ENCODE results near the gene HES5. TPM values are rescaled to one million over a fixed set of nuclear protein-coding genes. Genes with fewer than 3 reads are reported as not detected.

The HES5 gene
- polyA plus RNA-seq, 1 of the 3 experiments (the other 2 are of a cell fraction) = 0.03 TPM

DNA sequence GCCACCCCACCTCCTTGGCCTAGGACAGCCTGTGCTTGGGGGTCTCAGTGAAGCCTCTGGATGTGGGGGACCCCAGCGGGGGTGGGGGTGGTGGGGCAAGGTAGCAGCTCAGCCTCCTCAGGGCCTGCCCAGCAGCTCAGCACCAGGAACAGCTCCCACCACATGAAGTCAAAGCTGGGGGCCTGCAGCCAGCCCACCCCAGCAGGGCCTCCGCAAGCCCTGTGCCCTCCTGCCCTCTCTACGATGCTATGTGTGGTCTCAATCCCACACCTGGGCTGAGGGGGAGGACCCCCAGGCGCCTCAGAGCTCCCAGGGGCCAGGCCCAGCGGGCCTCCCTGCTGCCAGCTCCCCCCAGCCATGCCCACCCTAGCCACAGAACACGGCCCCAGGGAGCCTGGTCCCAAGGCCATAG, 22.3 kb downstream of the HES5 start:
- no peak overlapping the region for H3K27ac ChIP-seq (ENCODE audit: low read depth in 2 of 2, low read length in 1 of 2)
- TF ChIP-seq, protein P1, sequence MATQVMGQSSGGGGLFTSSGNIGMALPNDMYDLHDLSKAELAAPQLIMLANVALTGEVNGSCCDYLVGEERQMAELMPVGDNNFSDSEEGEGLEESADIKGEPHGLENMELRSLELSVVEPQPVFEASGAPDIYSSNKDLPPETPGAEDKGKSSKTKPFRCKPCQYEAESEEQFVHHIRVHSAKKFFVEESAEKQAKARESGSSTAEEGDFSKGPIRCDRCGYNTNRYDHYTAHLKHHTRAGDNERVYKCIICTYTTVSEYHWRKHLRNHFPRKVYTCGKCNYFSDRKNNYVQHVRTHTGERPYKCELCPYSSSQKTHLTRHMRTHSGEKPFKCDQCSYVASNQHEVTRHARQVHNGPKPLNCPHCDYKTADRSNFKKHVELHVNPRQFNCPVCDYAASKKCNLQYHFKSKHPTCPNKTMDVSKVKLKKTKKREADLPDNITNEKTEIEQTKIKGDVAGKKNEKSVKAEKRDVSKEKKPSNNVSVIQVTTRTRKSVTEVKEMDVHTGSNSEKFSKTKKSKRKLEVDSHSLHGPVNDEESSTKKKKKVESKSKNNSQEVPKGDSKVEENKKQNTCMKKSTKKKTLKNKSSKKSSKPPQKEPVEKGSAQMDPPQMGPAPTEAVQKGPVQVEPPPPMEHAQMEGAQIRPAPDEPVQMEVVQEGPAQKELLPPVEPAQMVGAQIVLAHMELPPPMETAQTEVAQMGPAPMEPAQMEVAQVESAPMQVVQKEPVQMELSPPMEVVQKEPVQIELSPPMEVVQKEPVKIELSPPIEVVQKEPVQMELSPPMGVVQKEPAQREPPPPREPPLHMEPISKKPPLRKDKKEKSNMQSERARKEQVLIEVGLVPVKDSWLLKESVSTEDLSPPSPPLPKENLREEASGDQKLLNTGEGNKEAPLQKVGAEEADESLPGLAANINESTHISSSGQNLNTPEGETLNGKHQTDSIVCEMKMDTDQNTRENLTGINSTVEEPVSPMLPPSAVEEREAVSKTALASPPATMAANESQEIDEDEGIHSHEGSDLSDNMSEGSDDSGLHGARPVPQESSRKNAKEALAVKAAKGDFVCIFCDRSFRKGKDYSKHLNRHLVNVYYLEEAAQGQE (IDR thresholded peaks at IDR 0.05; ENCODE audit: low read depth, low read length) = peak; percentile 35; the same call in 1 of the 2 replicates
- TF ChIP-seq RAD21 (IDR thresholded peaks at IDR 0.05; ENCODE audit: low read length) (no peak), GABPA (IDR thresholded peaks at IDR 0.05; ENCODE audit: low read depth) (no peak), POLR2AphosphoS5 (IDR thresholded peaks at IDR 0.05; ENCODE audit: low read depth, low read length) (no peak), TAF1 (IDR thresholded peaks at IDR 0.05; ENCODE audit: borderline replicate concordance, low read depth, low read length) (no peak), FOSL2 (IDR thresholded peaks at IDR 0.05; ENCODE audit: borderline replicate concordance, low read depth) (no peak)
- TF ChIP-seq, protein P2, sequence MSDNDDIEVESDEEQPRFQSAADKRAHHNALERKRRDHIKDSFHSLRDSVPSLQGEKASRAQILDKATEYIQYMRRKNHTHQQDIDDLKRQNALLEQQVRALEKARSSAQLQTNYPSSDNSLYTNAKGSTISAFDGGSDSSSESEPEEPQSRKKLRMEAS (IDR thresholded peaks at IDR 0.05; ENCODE audit: low read depth) = no peak
- no peak for DNase-seq
- no peaks in the 10 kb centered on the region for H3K79me2 ChIP-seq (ENCODE audit: insufficient read depth)
- CTCF ChIA-PET = interaction anchor here (1.0 to 1.9 kb wide), 2 partner anchors 37 to 40 kb away, joined by 3 to 6 read pairs; no protein-coding TSS in a partner anchor
- H3F3A ChIP-seq (replicated peaks; ENCODE audit: insufficient read depth) = no peaks in the 10 kb centered on the region
- H3K4me2 ChIP-seq = no peak overlapping the region
- no peaks in the 10 kb centered on the region for H4K20me1 ChIP-seq (ENCODE audit: insufficient read depth)
- no CpG with 5 or more reads among the region's 6 CpGs for WGBS (ENCODE audit: low lambda C conversion rate)
- no peak overlapping the region for H3K4me3 ChIP-seq (ENCODE audit: low read depth in 2 of 2, low read length in 1 of 2)
- no peaks in the 10 kb centered on the region; a peak in 1 of 4 replicates for H3K4me1 ChIP-seq (ENCODE audit: control insufficient read depth in 1 of 2, insufficient read depth in 2 of 2, low read depth in 1 of 2, low read length in 1 of 2)
- no peak overlapping the region for H2AFZ ChIP-seq (ENCODE audit: low read depth)
- H3K9ac ChIP-seq = no peak overlapping the region
- no peaks in the 10 kb centered on the region for H3K9me3 ChIP-seq
- POLR2A ChIA-PET = interaction anchor here (1.3 kb wide), 1 partner anchor 12 kb away, joined by 5 read pairs; no protein-coding TSS in a partner anchor
- no peaks in the 10 kb centered on the region for H3K27me3 ChIP-seq (ENCODE audit: insufficient read depth)
- H3K9me2 ChIP-seq = no peaks in the 10 kb centered on the region
- peaks cover 0 to 45% of the 10 kb centered on the region in 2 experiments for H3K36me3 ChIP-seq (replicated peaks in 1 of 2; ENCODE audit: control insufficient read depth in 1 of 2, insufficient read depth in 2 of 2, low read length in 1 of 2)

DNA sequence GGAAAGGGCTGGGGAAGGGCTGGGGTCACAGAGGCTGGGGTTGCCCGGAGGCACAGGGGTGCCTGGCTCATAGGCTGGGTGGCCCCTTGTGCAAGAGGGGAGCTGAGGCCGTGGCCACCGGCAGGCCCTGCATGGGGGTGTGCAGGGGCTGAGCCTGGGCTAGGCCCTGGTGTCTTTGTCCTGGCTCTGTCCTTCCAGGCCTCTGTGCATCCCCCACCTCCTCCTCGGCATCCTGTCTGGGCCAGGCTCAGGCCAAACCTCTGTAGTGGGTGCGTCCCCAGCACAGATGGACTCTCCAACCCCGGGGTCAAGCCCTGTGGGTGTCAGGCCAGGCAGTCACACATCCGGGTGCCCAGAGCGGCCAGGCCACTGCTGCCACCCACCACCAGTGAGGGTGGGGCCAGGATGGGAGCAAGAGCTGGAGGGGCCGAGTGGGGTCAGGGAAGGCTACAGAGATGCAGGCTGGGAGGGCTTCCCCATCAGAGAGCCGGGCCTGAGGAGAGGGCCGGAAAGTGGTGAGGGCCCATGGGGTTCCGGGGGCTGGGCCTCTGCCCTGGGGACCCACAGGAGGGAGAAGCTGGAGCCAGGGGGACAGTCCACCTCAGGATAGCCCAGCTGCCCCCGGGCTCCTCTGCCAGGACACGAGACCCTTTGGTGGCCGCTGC, 23.0 kb downstream of the HES5 start:
- Histone ChIP-seq H3K4me2 (no peak overlapping the region), H3K9me2 (no peaks in the 10 kb centered on the region), H3K79me2 (ENCODE audit: insufficient read depth) (no peaks in the 10 kb centered on the region), H2AFZ (ENCODE audit: low read depth) (no peak overlapping the region), H3K27me3 (ENCODE audit: insufficient read depth) (no peaks in the 10 kb centered on the region), H3K9ac (no peak overlapping the region), H3F3A (replicated peaks; ENCODE audit: insufficient read depth) (no peaks in the 10 kb centered on the region), H3K4me1 (ENCODE audit: control insufficient read depth in 1 of 2, insufficient read depth in 2 of 2, low read depth in 1 of 2, low read length in 1 of 2) (no peaks in the 10 kb centered on the region; a peak in 1 of 4 replicates), H3K9me3 (no peaks in the 10 kb centered on the region), H4K20me1 (ENCODE audit: insufficient read depth) (no peaks in the 10 kb centered on the region), H3K27ac (ENCODE audit: low read depth in 2 of 2, low read length in 1 of 2) (no peak overlapping the region), H3K36me3 (replicated peaks in 1 of 2; ENCODE audit: control insufficient read depth in 1 of 2, insufficient read depth in 2 of 2, low read length in 1 of 2) (peaks cover 0 to 39% of the 10 kb centered on the region in 2 experiments), H3K4me3 (ENCODE audit: low read depth in 2 of 2, low read length in 1 of 2) (no peak overlapping the region)
- DNase-seq = no peak
- ChIA-PET CTCF (interaction anchor here (0.5 to 1.9 kb wide), 6 partner anchors 8 to 475 kb away, joined by 3 to 7 read pairs (median 3); no protein-coding TSS in a partner anchor), POLR2A (interaction anchor here (0.6 to 1.3 kb wide), 6 partner anchors 13 to 41 kb away, joined by 3 to 5 read pairs (median 3); no protein-coding TSS in a partner anchor)
- TF ChIP-seq NRF1 (IDR thresholded peaks at IDR 0.05; ENCODE audit: low read depth, low read length) (no peak), GABPA (IDR thresholded peaks at IDR 0.05; ENCODE audit: low read depth) (no peak), MEF2A (IDR thresholded peaks at IDR 0.05; ENCODE audit: borderline replicate concordance, low read depth) (no peak), YY1 (IDR thresholded peaks at IDR 0.05; ENCODE audit: low read depth) (no peak), EZH2phosphoT487 (IDR thresholded peaks at IDR 0.05; ENCODE audit: borderline replicate concordance, low read depth) (no peak), TCF12 (IDR thresholded peaks at IDR 0.05) (no peak), FOXJ3 (CRISPR knock-in tag; IDR thresholded peaks at IDR 0.05) (no peak), FOSL2 (IDR thresholded peaks at IDR 0.05; ENCODE audit: borderline replicate concordance, low read depth) (no peak), RFX5 (IDR thresholded peaks at IDR 0.05; ENCODE audit: low read length) (no peak), TAF1 (IDR thresholded peaks at IDR 0.05; ENCODE audit: borderline replicate concordance, low read depth, low read length) (no peak), EP300 (IDR thresholded peaks at IDR 0.05; ENCODE audit: borderline replicate concordance in 1 of 2, low read depth in 1 of 2, low read length in 1 of 2) (no peak), POLR2AphosphoS5 (IDR thresholded peaks at IDR 0.05; ENCODE audit: low read depth, low read length) (no peak)
- TF ChIP-seq, protein P3, sequence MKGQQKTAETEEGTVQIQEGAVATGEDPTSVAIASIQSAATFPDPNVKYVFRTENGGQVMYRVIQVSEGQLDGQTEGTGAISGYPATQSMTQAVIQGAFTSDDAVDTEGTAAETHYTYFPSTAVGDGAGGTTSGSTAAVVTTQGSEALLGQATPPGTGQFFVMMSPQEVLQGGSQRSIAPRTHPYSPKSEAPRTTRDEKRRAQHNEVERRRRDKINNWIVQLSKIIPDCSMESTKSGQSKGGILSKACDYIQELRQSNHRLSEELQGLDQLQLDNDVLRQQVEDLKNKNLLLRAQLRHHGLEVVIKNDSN (IDR thresholded peaks at IDR 0.05; ENCODE audit: borderline replicate concordance, low read depth) = no peak
- TF ChIP-seq, protein P2 (IDR thresholded peaks at IDR 0.05; ENCODE audit: low read depth) = no peak
- TF ChIP-seq, protein P1 (IDR thresholded peaks at IDR 0.05; ENCODE audit: low read depth, low read length) = no peak
- 71% methylated on average over 3 of the region's 15 CpGs for WGBS (ENCODE audit: low lambda C conversion rate)

All from SK-N-SH (cell line).